Ammon's horn (tissue), 1 donor: ENCODE data around the gene MPC2.
"Not testable (repeated sequence)": the region's sequence is repeated elsewhere in the genome, so short reads cannot be mapped to it uniquely, and the experiment has no call there.

Experiments
- DNase-seq: peaks from one replicate; pipeline ENCODE4 v3.0.0-alpha.2; 2016; ENCODE audit warnings: low spot score

The MPC2 gene

GRCh38 chr1:167934426-167935215 is 2.3 kb downstream of the MPC2 start:
- no peak for DNase-seq

GRCh38 chr1:167933788-167934187 is 3.1 kb downstream of the MPC2 start:
- no peak for DNase-seq

GRCh38 chr1:167929725-167930124 is 7.1 kb downstream of the MPC2 start:
- DNase-seq, result no peak

GRCh38 chr1:167928919-167929318 is 8.0 kb downstream of the MPC2 start:
- DNase-seq, result not testable (repeated sequence)

- no peak for DNase-seq
These were observed 8.4 kb downstream of the MPC2 start for GRCh38 chr1:167928457-167928852.

GRCh38 chr1:167927046-167927754 is 9.7 kb downstream of the MPC2 start:
- no peak for DNase-seq

GRCh38 chr1:167926486-167926997 is 10.3 kb downstream of the MPC2 start:
- no peak for DNase-seq

GRCh38 chr1:167924543-167925231 is 12.2 kb downstream of the MPC2 start:
- DNase-seq, result no peak

GRCh38 chr1:167924102-167924501 is 12.8 kb downstream of the MPC2 start:
- no peak for DNase-seq

GRCh38 chr1:167923324-167924056 is 13.4 kb downstream of the MPC2 start:
- no peak for DNase-seq

- no peak for DNase-seq
These were observed 14.2 kb downstream of the MPC2 start for GRCh38 chr1:167922611-167923074.

- DNase-seq, result no peak
These were observed 14.8 kb downstream of the MPC2 start for GRCh38 chr1:167922023-167922422.

GRCh38 chr1:167916766-167917511 is 19.9 kb downstream of the MPC2 start:
- DNase-seq, result no peak

- DNase-seq, result no peak
These were observed 21.3 kb downstream of the MPC2 start for GRCh38 chr1:167915569-167915968.

- DNase-seq, result no peak
These were observed 22.9 kb downstream of the MPC2 start, which contains the start of gene ADCY10 for GRCh38 chr1:167913895-167914496. TSS of gene ADCY10 (minus strand) at chr1:167914134. CDS start at chr1:167905140, 8,994 bp downstream.

- DNase-seq, result no peak
These were observed 24.6 kb downstream of the MPC2 start for GRCh38 chr1:167912294-167912693.

GRCh38 chr1:167911413-167911812 is 25.5 kb downstream of the MPC2 start:
- no peak for DNase-seq

GRCh38 chr1:167910530-167910929 is 26.3 kb downstream of the MPC2 start:
- no peak for DNase-seq

- no peak for DNase-seq
These were observed 27.1 kb downstream of the MPC2 start for GRCh38 chr1:167909691-167910180.

GRCh38 chr1:167905671-167906070 is 31.2 kb downstream of the MPC2 start:
- DNase-seq, result no peak
